ENCODE measurements around the gene POLG2.
"Not testable (repeated sequence)": the region's sequence is repeated elsewhere in the genome, so short reads cannot be mapped to it uniquely, and the experiment has no call there.

Gene POLG2

GRCh38 chr17:64449545-64449944, 47.3 kb downstream of the POLG2 start:
- Histone ChIP-seq H3K27me3 (ENCODE audit: control insufficient read depth, insufficient read depth, low read length) (no peaks in the 10 kb centered on the region), H3K27ac (ENCODE audit: low read length) (no peak overlapping the region), H3K9me3 (ENCODE audit: control insufficient read depth, low read depth, low read length) (no peaks in the 10 kb centered on the region), H3K9ac (ENCODE audit: low read length) (no peak overlapping the region), H3K4me3 (ENCODE audit: low read length) (no peak overlapping the region), H3K36me3 (ENCODE audit: control insufficient read depth, low read depth, low read length) (no peaks in the 10 kb centered on the region), H3K4me1 (ENCODE audit: control insufficient read depth, low read depth, low read length) (no peaks in the 10 kb centered on the region)

GRCh38 chr17:64448665-64449512, 48.0 kb downstream of the POLG2 start, which contains the start of gene MILR1:
TSS of gene MILR1 (plus strand) at chr17:64449115. CDS start at chr17:64449169, 54 bp downstream.
- no peak within 1 kb of the TSS for H3K27ac ChIP-seq (ENCODE audit: low read length)
- H3K36me3 ChIP-seq (ENCODE audit: control insufficient read depth, low read depth, low read length), result no peaks in the 10 kb centered on the region
- no peaks in the 10 kb centered on the region for H3K9me3 ChIP-seq (ENCODE audit: control insufficient read depth, low read depth, low read length)
- H3K4me1 ChIP-seq (ENCODE audit: control insufficient read depth, low read depth, low read length), result no peaks in the 10 kb centered on the region
- H3K4me3 ChIP-seq (ENCODE audit: low read length), result no peak within 1 kb of the TSS
- no peaks in the 10 kb centered on the region for H3K27me3 ChIP-seq (ENCODE audit: control insufficient read depth, insufficient read depth, low read length)
- no peak within 1 kb of the TSS for H3K9ac ChIP-seq (ENCODE audit: low read length)

- H3K4me1 ChIP-seq (ENCODE audit: control insufficient read depth, low read depth, low read length), result no peaks in the 10 kb centered on the region
- H3K27ac ChIP-seq (ENCODE audit: low read length), result no peak overlapping the region
- no peaks in the 10 kb centered on the region for H3K27me3 ChIP-seq (ENCODE audit: control insufficient read depth, insufficient read depth, low read length)
- no peak overlapping the region for H3K9ac ChIP-seq (ENCODE audit: low read length)
- no peaks in the 10 kb centered on the region for H3K36me3 ChIP-seq (ENCODE audit: control insufficient read depth, low read depth, low read length)
- no peaks in the 10 kb centered on the region for H3K9me3 ChIP-seq (ENCODE audit: control insufficient read depth, low read depth, low read length)
- H3K4me3 ChIP-seq (ENCODE audit: low read length), result no peak overlapping the region
These were observed 49.3 kb downstream of the POLG2 start for GRCh38 chr17:64447526-64447925.

- peaks cover 9% of the 10 kb centered on the region for H3K9me3 ChIP-seq (ENCODE audit: control insufficient read depth, low read depth, low read length)
- no peak overlapping the region for H3K9ac ChIP-seq (ENCODE audit: low read length)
- no peaks in the 10 kb centered on the region for H3K27me3 ChIP-seq (ENCODE audit: control insufficient read depth, insufficient read depth, low read length)
- H3K27ac ChIP-seq (ENCODE audit: low read length), result no peak overlapping the region
- H3K4me1 ChIP-seq (ENCODE audit: control insufficient read depth, low read depth, low read length), result no peaks in the 10 kb centered on the region
- H3K4me3 ChIP-seq (ENCODE audit: low read length), result no peak overlapping the region
- no peaks in the 10 kb centered on the region for H3K36me3 ChIP-seq (ENCODE audit: control insufficient read depth, low read depth, low read length)
These were observed 53.6 kb downstream of the POLG2 start for GRCh38 chr17:64443086-64443760.

- Histone ChIP-seq H3K27ac (ENCODE audit: low read length) (no peak overlapping the region), H3K36me3 (ENCODE audit: control insufficient read depth, low read depth, low read length) (no peaks in the 10 kb centered on the region), H3K9ac (ENCODE audit: low read length) (no peak overlapping the region), H3K27me3 (ENCODE audit: control insufficient read depth, insufficient read depth, low read length) (no peaks in the 10 kb centered on the region), H3K9me3 (ENCODE audit: control insufficient read depth, low read depth, low read length) (peaks cover 16% of the 10 kb centered on the region), H3K4me3 (ENCODE audit: low read length) (no peak overlapping the region), H3K4me1 (ENCODE audit: control insufficient read depth, low read depth, low read length) (no peaks in the 10 kb centered on the region)
These were observed 54.3 kb downstream of the POLG2 start for GRCh38 chr17:64442541-64442971.

GRCh38 chr17:64441772-64442540, 54.9 kb downstream of the POLG2 start:
- no peak overlapping the region for H3K9ac ChIP-seq (ENCODE audit: low read length)
- H3K27ac ChIP-seq (ENCODE audit: low read length), result no peak overlapping the region
- no peak overlapping the region for H3K4me3 ChIP-seq (ENCODE audit: low read length)

GRCh38 chr17:64439956-64440355, 56.9 kb downstream of the POLG2 start:
- H3K4me3 ChIP-seq (ENCODE audit: low read length), result no peak overlapping the region
- no peaks in the 10 kb centered on the region for H3K27me3 ChIP-seq (ENCODE audit: control insufficient read depth, insufficient read depth, low read length)
- no peaks in the 10 kb centered on the region for H3K4me1 ChIP-seq (ENCODE audit: control insufficient read depth, low read depth, low read length)
- no peak overlapping the region for H3K27ac ChIP-seq (ENCODE audit: low read length)
- no peak overlapping the region for H3K9ac ChIP-seq (ENCODE audit: low read length)
- H3K9me3 ChIP-seq (ENCODE audit: control insufficient read depth, low read depth, low read length), result peaks cover 26% of the 10 kb centered on the region
- no peaks in the 10 kb centered on the region for H3K36me3 ChIP-seq (ENCODE audit: control insufficient read depth, low read depth, low read length)

More at GRCh38 chr17:64441772-64442540, 54.9 kb downstream of the POLG2 start:
- no peaks in the 10 kb centered on the region for H3K36me3 ChIP-seq (ENCODE audit: control insufficient read depth, low read depth, low read length)
- H3K27me3 ChIP-seq (ENCODE audit: control insufficient read depth, insufficient read depth, low read length), result no peaks in the 10 kb centered on the region
- H3K9me3 ChIP-seq (ENCODE audit: control insufficient read depth, low read depth, low read length), result peaks cover 22% of the 10 kb centered on the region
- no peaks in the 10 kb centered on the region for H3K4me1 ChIP-seq (ENCODE audit: control insufficient read depth, low read depth, low read length)

GRCh38 chr17:64439521-64439920, 57.3 kb downstream of the POLG2 start:
- not testable (repeated sequence) for H3K4me1 ChIP-seq (ENCODE audit: control insufficient read depth, low read depth, low read length); H3K4me3 ChIP-seq (ENCODE audit: low read length); H3K9ac ChIP-seq (ENCODE audit: low read length); H3K27ac ChIP-seq (ENCODE audit: low read length); H3K36me3 ChIP-seq (ENCODE audit: control insufficient read depth, low read depth, low read length); H3K27me3 ChIP-seq (ENCODE audit: control insufficient read depth, insufficient read depth, low read length)
- peaks cover 26% of the 10 kb centered on the region for H3K9me3 ChIP-seq (ENCODE audit: control insufficient read depth, low read depth, low read length)

GRCh38 chr17:64437944-64438525, 58.8 kb downstream of the POLG2 start:
- Histone ChIP-seq H3K9me3 (ENCODE audit: control insufficient read depth, low read depth, low read length) (peaks cover 34% of the 10 kb centered on the region), H3K36me3 (ENCODE audit: control insufficient read depth, low read depth, low read length) (no peaks in the 10 kb centered on the region), H3K9ac (ENCODE audit: low read length) (no peak overlapping the region), H3K27ac (ENCODE audit: low read length) (no peak overlapping the region), H3K4me1 (ENCODE audit: control insufficient read depth, low read depth, low read length) (no peaks in the 10 kb centered on the region), H3K4me3 (ENCODE audit: low read length) (no peak overlapping the region), H3K27me3 (ENCODE audit: control insufficient read depth, insufficient read depth, low read length) (no peaks in the 10 kb centered on the region)

- Histone ChIP-seq H3K9me3 (ENCODE audit: control insufficient read depth, low read depth, low read length) (peaks cover 11% of the 10 kb centered on the region), H3K4me3 (ENCODE audit: low read length) (no peak overlapping the region), H3K36me3 (ENCODE audit: control insufficient read depth, low read depth, low read length) (no peaks in the 10 kb centered on the region), H3K9ac (ENCODE audit: low read length) (no peak overlapping the region), H3K27ac (ENCODE audit: low read length) (no peak overlapping the region), H3K27me3 (ENCODE audit: control insufficient read depth, insufficient read depth, low read length) (no peaks in the 10 kb centered on the region), H3K4me1 (ENCODE audit: control insufficient read depth, low read depth, low read length) (no peaks in the 10 kb centered on the region)
These were observed 65.3 kb downstream of the POLG2 start for GRCh38 chr17:64431534-64431933.

- not testable (repeated sequence) for H3K36me3 ChIP-seq (ENCODE audit: control insufficient read depth, low read depth, low read length); H3K4me3 ChIP-seq (ENCODE audit: low read length); H3K4me1 ChIP-seq (ENCODE audit: control insufficient read depth, low read depth, low read length); H3K27me3 ChIP-seq (ENCODE audit: control insufficient read depth, insufficient read depth, low read length); H3K9ac ChIP-seq (ENCODE audit: low read length); H3K27ac ChIP-seq (ENCODE audit: low read length)
- H3K9me3 ChIP-seq (ENCODE audit: control insufficient read depth, low read depth, low read length), result peaks cover 14% of the 10 kb centered on the region
These were observed 66.8 kb downstream of the POLG2 start for GRCh38 chr17:64430036-64430435.
